HG03460 (cell line): Measurements from ENCODE around the gene JAKMIP1.

ENCODE experiments used
- ATAC-seq: cut with Tn5 transposase; IDR thresholded peaks from one replicate; pipeline ENCODE4 v1.9.1; 2021; ENCODE audit not compliant: unreplicated experiment

The JAKMIP1 gene

GRCh38 chr4:6122496-6122895, 77.9 kb downstream of the JAKMIP1 start:
- no peak for ATAC-seq

- no peak for ATAC-seq
Observed at GRCh38 chr4:6121941-6122340, 78.4 kb downstream of the JAKMIP1 start.

- no peak for ATAC-seq
Observed at GRCh38 chr4:6121276-6121850, 79.0 kb downstream of the JAKMIP1 start.

- ATAC-seq: no peak
Observed at GRCh38 chr4:6120361-6120760, 80.0 kb downstream of the JAKMIP1 start.

- no peak for ATAC-seq
Observed at GRCh38 chr4:6119507-6120020, 80.8 kb downstream of the JAKMIP1 start.

- no peak for ATAC-seq
Observed at GRCh38 chr4:6118201-6118600, 82.1 kb downstream of the JAKMIP1 start.

GRCh38 chr4:6116696-6117285, 83.6 kb downstream of the JAKMIP1 start:
- ATAC-seq: no peak

- ATAC-seq: no peak
Observed at GRCh38 chr4:6115746-6116586, 84.4 kb downstream of the JAKMIP1 start.

- no peak for ATAC-seq
Observed at GRCh38 chr4:6115342-6115741, 85.0 kb downstream of the JAKMIP1 start.

- no peak for ATAC-seq
Observed at GRCh38 chr4:6114601-6115000, 85.7 kb downstream of the JAKMIP1 start.

GRCh38 chr4:6114181-6114580, 86.2 kb downstream of the JAKMIP1 start:
- ATAC-seq: no peak

GRCh38 chr4:6113641-6114040, 86.7 kb downstream of the JAKMIP1 start:
- ATAC-seq: no peak

- no peak for ATAC-seq
Observed at GRCh38 chr4:6112606-6113290, 87.6 kb downstream of the JAKMIP1 start.

GRCh38 chr4:6111354-6111960, 88.9 kb downstream of the JAKMIP1 start:
- no peak for ATAC-seq

- no peak for ATAC-seq
Observed at GRCh38 chr4:6110681-6111353, 89.5 kb downstream of the JAKMIP1 start.

- no peak for ATAC-seq
Observed at GRCh38 chr4:6109842-6110560, 90.3 kb downstream of the JAKMIP1 start.

- ATAC-seq: no peak
Observed at GRCh38 chr4:6107886-6108285, 92.5 kb downstream of the JAKMIP1 start.

GRCh38 chr4:6107114-6107791, 93.1 kb downstream of the JAKMIP1 start:
- ATAC-seq: no peak

GRCh38 chr4:6106156-6106555, 94.2 kb downstream of the JAKMIP1 start:
- ATAC-seq: no peak
